Measurements from ENCODE around the gene SPRYD4. TPM values are rescaled to one million over a fixed set of nuclear protein-coding genes. Genes with fewer than 3 reads are reported as not detected.

The SPRYD4 gene
- total RNA-seq, 1 experiment from 2014 or later = 3.3 TPM

DNA sequence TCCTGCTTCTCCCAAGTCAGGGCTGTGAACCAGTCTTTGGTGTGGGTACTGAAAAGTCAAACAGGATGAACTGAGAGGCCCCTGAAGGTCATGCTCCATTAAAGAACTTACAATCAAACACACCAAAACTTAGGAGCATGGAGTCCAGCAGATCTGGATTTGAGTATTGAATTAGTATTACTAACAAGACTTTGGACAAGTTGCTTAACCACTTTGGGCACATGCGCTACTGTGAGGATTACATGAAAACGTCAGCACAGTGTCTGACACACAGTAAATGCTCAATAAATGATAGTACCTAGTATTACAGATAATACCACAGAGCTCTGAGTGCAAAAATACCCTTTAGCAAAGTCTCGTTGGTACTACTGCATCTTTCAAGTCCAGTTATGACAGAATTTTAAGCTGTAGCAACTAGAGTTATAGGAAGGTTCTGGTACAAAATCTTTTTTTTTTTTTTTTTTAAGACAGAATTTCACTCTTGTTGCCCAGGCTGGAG is 42.4 kb upstream of the SPRYD4 start:
- Histone ChIP-seq H3K9me3 (ENCODE audit: insufficient read depth, low read depth) (no peaks in the 10 kb centered on the region), H3K4me3 (no peak overlapping the region), H3K36me3 (ENCODE audit: low read depth) (0 out of 2 replicates have a peak, but pooled peaks cover 4% of the 10 kb centered on the region), H3K27ac (no peak overlapping the region), H2AFZ (no peak overlapping the region), H3K4me1 (replicated peaks; ENCODE audit: insufficient read depth) (no peaks in the 10 kb centered on the region), H3F3A (ENCODE audit: insufficient read depth, low read depth) (no peaks in the 10 kb centered on the region), H3K4me2 (no peak overlapping the region), H3K79me2 (ENCODE audit: low read depth) (no peaks in the 10 kb centered on the region), H3K27me3 (ENCODE audit: insufficient read depth, low read depth) (no peaks in the 10 kb centered on the region), H3K9me2 (ENCODE audit: insufficient read depth) (no peaks in the 10 kb centered on the region), H4K20me1 (ENCODE audit: insufficient read depth) (no peaks in the 10 kb centered on the region)
- DNase-seq = no peak
- no TSS peak for BruUV-seq (replicated peaks)
- intact Hi-C loops (cut with micrococcal nuclease; ENCODE audit: unreplicated experiment) = no loop called here
- CTCF ChIA-PET = no interaction called here
- POLR2A ChIA-PET (ENCODE audit: unreplicated experiment) = interaction anchor here (0.6 kb wide), 1 partner anchor 40 kb away, joined by 3 read pairs; no protein-coding TSS in a partner anchor
- TF ChIP-seq EZH2 (IDR thresholded peaks at IDR 0.05; ENCODE audit: low read depth) = no peak
- TF ChIP-seq, protein P1, sequence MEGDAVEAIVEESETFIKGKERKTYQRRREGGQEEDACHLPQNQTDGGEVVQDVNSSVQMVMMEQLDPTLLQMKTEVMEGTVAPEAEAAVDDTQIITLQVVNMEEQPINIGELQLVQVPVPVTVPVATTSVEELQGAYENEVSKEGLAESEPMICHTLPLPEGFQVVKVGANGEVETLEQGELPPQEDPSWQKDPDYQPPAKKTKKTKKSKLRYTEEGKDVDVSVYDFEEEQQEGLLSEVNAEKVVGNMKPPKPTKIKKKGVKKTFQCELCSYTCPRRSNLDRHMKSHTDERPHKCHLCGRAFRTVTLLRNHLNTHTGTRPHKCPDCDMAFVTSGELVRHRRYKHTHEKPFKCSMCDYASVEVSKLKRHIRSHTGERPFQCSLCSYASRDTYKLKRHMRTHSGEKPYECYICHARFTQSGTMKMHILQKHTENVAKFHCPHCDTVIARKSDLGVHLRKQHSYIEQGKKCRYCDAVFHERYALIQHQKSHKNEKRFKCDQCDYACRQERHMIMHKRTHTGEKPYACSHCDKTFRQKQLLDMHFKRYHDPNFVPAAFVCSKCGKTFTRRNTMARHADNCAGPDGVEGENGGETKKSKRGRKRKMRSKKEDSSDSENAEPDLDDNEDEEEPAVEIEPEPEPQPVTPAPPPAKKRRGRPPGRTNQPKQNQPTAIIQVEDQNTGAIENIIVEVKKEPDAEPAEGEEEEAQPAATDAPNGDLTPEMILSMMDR (conservative IDR thresholded peaks at IDR 0.05) = no peak

DNA sequence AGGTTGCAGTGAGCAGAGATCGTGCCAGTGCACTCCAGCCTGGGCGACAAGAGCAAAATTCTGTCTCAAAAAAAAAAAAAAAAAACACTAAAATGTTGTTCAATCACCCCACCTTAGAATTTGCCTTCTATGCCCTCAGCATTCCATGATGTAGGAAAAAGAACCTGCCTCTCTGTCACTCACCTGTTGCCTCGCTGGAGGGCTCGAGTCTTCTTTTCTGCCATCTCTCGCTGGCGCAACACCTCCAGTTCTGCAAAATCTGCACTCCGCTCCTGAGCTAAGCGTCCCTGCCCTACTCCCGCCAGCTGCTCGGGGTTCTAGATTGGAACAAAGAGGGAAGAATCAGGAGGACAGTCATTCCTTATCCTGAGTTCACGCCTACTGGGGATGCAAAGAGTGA is 37.1 kb upstream of the SPRYD4 start:
- Histone ChIP-seq H3K9me3 (ENCODE audit: insufficient read depth, low read depth) (no peaks in the 10 kb centered on the region), H4K20me1 (ENCODE audit: insufficient read depth) (no peaks in the 10 kb centered on the region), H3K4me1 (replicated peaks; ENCODE audit: insufficient read depth) (no peaks in the 10 kb centered on the region), H3K27ac (no peak overlapping the region), H3K79me2 (ENCODE audit: low read depth) (no peaks in the 10 kb centered on the region), H3K27me3 (ENCODE audit: insufficient read depth, low read depth) (no peaks in the 10 kb centered on the region), H3K4me2 (no peak overlapping the region), H3K36me3 (ENCODE audit: low read depth) (no peaks in the 10 kb centered on the region), H3K4me3 (no peak overlapping the region), H3K9me2 (ENCODE audit: insufficient read depth) (no peaks in the 10 kb centered on the region), H3F3A (ENCODE audit: insufficient read depth, low read depth) (no peaks in the 10 kb centered on the region), H2AFZ (no peak overlapping the region)
- DNase-seq = no peak
- intact Hi-C loops (cut with micrococcal nuclease; ENCODE audit: unreplicated experiment) = no loop called here
- no TSS peak for BruUV-seq (replicated peaks)
- CTCF ChIA-PET = no interaction called here
- POLR2A ChIA-PET (ENCODE audit: unreplicated experiment) = no interaction called here
- TF ChIP-seq EZH2 (IDR thresholded peaks at IDR 0.05; ENCODE audit: low read depth) = no peak
- TF ChIP-seq, protein P1 (conservative IDR thresholded peaks at IDR 0.05) = no peak

DNA sequence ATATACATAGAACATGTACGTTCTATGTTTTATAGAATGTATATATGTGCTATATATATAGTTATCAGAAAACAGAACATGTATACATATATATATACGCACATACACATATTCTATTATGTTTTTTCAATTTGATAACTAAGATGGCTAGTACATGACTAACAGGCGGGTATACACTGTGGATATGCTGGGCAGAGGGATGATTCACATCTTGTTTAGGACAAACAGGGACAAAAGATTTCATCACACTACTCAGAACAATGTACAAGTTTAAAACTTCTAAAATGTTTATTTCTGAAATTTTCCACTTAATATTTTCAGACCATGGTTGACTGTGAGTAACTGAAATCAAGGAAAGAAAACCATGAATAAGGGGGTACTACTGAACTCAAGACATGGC is 36.5 kb upstream of the SPRYD4 start:
- POLR2A ChIA-PET (ENCODE audit: unreplicated experiment) = no interaction called here
- no peak overlapping the region for H3K4me2 ChIP-seq
- no peaks in the 10 kb centered on the region for H3K4me1 ChIP-seq (replicated peaks; ENCODE audit: insufficient read depth)
- no peaks in the 10 kb centered on the region for H3F3A ChIP-seq (ENCODE audit: insufficient read depth, low read depth)
- H3K27me3 ChIP-seq (ENCODE audit: insufficient read depth, low read depth) = no peaks in the 10 kb centered on the region
- H3K9me3 ChIP-seq (ENCODE audit: insufficient read depth, low read depth) = no peaks in the 10 kb centered on the region
- no peak for DNase-seq
- intact Hi-C loops (cut with micrococcal nuclease; ENCODE audit: unreplicated experiment) = no loop called here
- 0 out of 2 replicates have a peak, but pooled peaks cover 5% of the 10 kb centered on the region for H3K79me2 ChIP-seq (ENCODE audit: low read depth)
- CTCF ChIA-PET = no interaction called here
- H3K27ac ChIP-seq = no peak overlapping the region
- no peaks in the 10 kb centered on the region for H3K9me2 ChIP-seq (ENCODE audit: insufficient read depth)
- no peaks in the 10 kb centered on the region for H4K20me1 ChIP-seq (ENCODE audit: insufficient read depth)
- TF ChIP-seq EZH2 (IDR thresholded peaks at IDR 0.05; ENCODE audit: low read depth) = no peak
- TF ChIP-seq, protein P1 (conservative IDR thresholded peaks at IDR 0.05) = no peak
- BruUV-seq (replicated peaks) = no TSS peak
- H3K4me3 ChIP-seq = no peak overlapping the region
- H2AFZ ChIP-seq = no peak overlapping the region
- H3K36me3 ChIP-seq (ENCODE audit: low read depth) = no peaks in the 10 kb centered on the region

Measured in PC-9 (cell line).